Stimulated activated naive B cell treated with anti-CD40 and anti-IgM and Interleukin-4, amounts not matched to agents 10 μg/mL and 1 μg/mL and 100 μg/mL, for 72 hours (primary cell): ENCODE results near the gene TSPAN17.

Source experiments
- ATAC-seq, 2 donors: fragments of 150-1000 bp; cut with Tn5 transposase; replicated peaks; 2 replicates each; pipeline ENCODE4 v1.10.0; 2021; ENCODE audit warnings: moderate library complexity in 1 of 2
- DNase-seq: peaks from one replicate; pipeline ENCODE4 v3.0.0; 2021
- H3K27ac Mint-ChIP-seq: one replicate; pipeline ENCODE4 v1.8.0; 2022; ENCODE audit warnings: mild to moderate bottlenecking, mixed read lengths
- H3K27me3 Mint-ChIP-seq, 2 donors: one replicate each; pipeline ENCODE4 v1.8.0; 2022; ENCODE audit warnings: mixed read lengths in 2 of 2
- H3K36me3 Mint-ChIP-seq, 2 donors: one replicate each; pipeline ENCODE4 v1.8.0; 2022; ENCODE audit warnings: mixed read lengths in 2 of 2, mild to moderate bottlenecking in 1 of 2
- H3K4me1 Mint-ChIP-seq, 2 donors: one replicate each; pipeline ENCODE4 v1.8.0; 2022; ENCODE audit warnings: mixed read lengths in 2 of 2, mild to moderate bottlenecking in 1 of 2
- H3K4me3 Mint-ChIP-seq, 2 donors: one replicate each; pipeline ENCODE4 v1.8.0; 2022; ENCODE audit warnings: mild to moderate bottlenecking in 2 of 2, mixed read lengths in 2 of 2, moderate library complexity in 1 of 2
- H3K9me3 Mint-ChIP-seq, 2 donors: one replicate each; pipeline ENCODE4 v1.8.0; 2022; ENCODE audit warnings: mixed read lengths in 2 of 2, mild to moderate bottlenecking in 1 of 2

Gene TSPAN17

GRCh38 chr5:176679365-176680225 lies 32.3 kb downstream of the TSPAN17 start:
- ATAC-seq (no peak), DNase-seq (no peak)
- H3K4me1 Mint-ChIP-seq: peaks cover 8 to 9% of the 10 kb centered on the region in 2 donors
- H3K36me3 Mint-ChIP-seq: peaks cover 0 to 3% of the 10 kb centered on the region in 2 donors
- H3K27ac Mint-ChIP-seq: no peak overlapping the region
- H3K27me3 Mint-ChIP-seq: peaks cover 56 to 76% of the 10 kb centered on the region in 2 donors
- no peak overlapping the region for H3K4me3 Mint-ChIP-seq
- peaks cover 2 to 5% of the 10 kb centered on the region in 2 donors for H3K9me3 Mint-ChIP-seq

GRCh38 chr5:176680226-176680563 lies 32.9 kb downstream of the TSPAN17 start:
- Mint-ChIP-seq H3K27me3 (peaks cover 58 to 82% of the 10 kb centered on the region in 2 donors), H3K27ac (no peak overlapping the region), H3K4me3 (no peak overlapping the region), H3K9me3 (peaks cover 7 to 10% of the 10 kb centered on the region in 2 donors), H3K36me3 (peaks cover 0 to 7% of the 10 kb centered on the region in 2 donors), H3K4me1 (peaks cover 8 to 9% of the 10 kb centered on the region in 2 donors)
- DNase-seq: no peak
- ATAC-seq: no peak

- Mint-ChIP-seq H3K27me3 (peaks cover 56 to 83% of the 10 kb centered on the region in 2 donors), H3K4me3 (no peak overlapping the region), H3K27ac (no peak overlapping the region), H3K36me3 (peaks cover 0 to 7% of the 10 kb centered on the region in 2 donors), H3K4me1 (peaks cover 0 to 2% of the 10 kb centered on the region in 2 donors), H3K9me3 (peaks cover 12 to 17% of the 10 kb centered on the region in 2 donors)
- DNase-seq (no peak), ATAC-seq (no peak)
Measured at GRCh38 chr5:176682016-176682531, 34.8 kb downstream of the TSPAN17 start.

GRCh38 chr5:176685010-176685409 lies 37.7 kb downstream of the TSPAN17 start:
- peaks cover 0 to 7% of the 10 kb centered on the region in 2 donors for H3K36me3 Mint-ChIP-seq
- H3K27ac Mint-ChIP-seq: no peak overlapping the region
- no peak overlapping the region for H3K4me3 Mint-ChIP-seq
- no peak for ATAC-seq
- peaks cover 39 to 66% of the 10 kb centered on the region in 2 donors for H3K27me3 Mint-ChIP-seq
- DNase-seq: no peak
- H3K4me1 Mint-ChIP-seq: no peaks in the 10 kb centered on the region
- peaks cover 15 to 22% of the 10 kb centered on the region in 2 donors for H3K9me3 Mint-ChIP-seq

GRCh38 chr5:176687247-176687646 lies 40.0 kb downstream of the TSPAN17 start:
- DNase-seq (no peak), ATAC-seq (no peak)
- H3K4me1 Mint-ChIP-seq: peaks cover 0 to under 1% of the 10 kb centered on the region in 2 donors
- H3K4me3 Mint-ChIP-seq: no peak overlapping the region
- H3K27me3 Mint-ChIP-seq: peaks cover 43 to 71% of the 10 kb centered on the region in 2 donors
- peaks cover 17 to 22% of the 10 kb centered on the region in 2 donors for H3K9me3 Mint-ChIP-seq
- peaks cover 0 to 7% of the 10 kb centered on the region in 2 donors for H3K36me3 Mint-ChIP-seq
- no peak overlapping the region for H3K27ac Mint-ChIP-seq

- Mint-ChIP-seq H3K4me1 (peaks cover 0 to 1% of the 10 kb centered on the region in 2 donors), H3K27me3 (peaks cover 43 to 70% of the 10 kb centered on the region in 2 donors), H3K36me3 (peaks cover 0 to 7% of the 10 kb centered on the region in 2 donors), H3K9me3 (peaks cover 17 to 22% of the 10 kb centered on the region in 2 donors), H3K27ac (no peak overlapping the region), H3K4me3 (no peak overlapping the region)
- no peak for ATAC-seq
- no peak for DNase-seq
Measured at GRCh38 chr5:176687881-176688280, 40.6 kb downstream of the TSPAN17 start.

- no peaks in the 10 kb centered on the region for H3K36me3 Mint-ChIP-seq
- ATAC-seq (no peak), DNase-seq (no peak)
- peaks cover 1 to 5% of the 10 kb centered on the region in 2 donors for H3K4me1 Mint-ChIP-seq
- no peak overlapping the region for H3K27ac Mint-ChIP-seq
- H3K9me3 Mint-ChIP-seq: peaks cover 6 to 7% of the 10 kb centered on the region in 2 donors
- H3K4me3 Mint-ChIP-seq: no peak overlapping the region
- peaks cover 53 to 71% of the 10 kb centered on the region in 2 donors for H3K27me3 Mint-ChIP-seq
Measured at GRCh38 chr5:176690911-176691310, 43.6 kb downstream of the TSPAN17 start.

GRCh38 chr5:176691524-176691923 lies 44.2 kb downstream of the TSPAN17 start:
- DNase-seq: no peak
- no peak for ATAC-seq
- peaks cover 59 to 75% of the 10 kb centered on the region in 2 donors for H3K27me3 Mint-ChIP-seq
- no peak overlapping the region for H3K27ac Mint-ChIP-seq
- H3K4me1 Mint-ChIP-seq: peaks cover 1 to 5% of the 10 kb centered on the region in 2 donors
- peaks cover 5% of the 10 kb centered on the region in 2 donors for H3K9me3 Mint-ChIP-seq
- no peaks in the 10 kb centered on the region for H3K36me3 Mint-ChIP-seq
- no peak overlapping the region for H3K4me3 Mint-ChIP-seq

- Mint-ChIP-seq H3K9me3 (peaks cover 5% of the 10 kb centered on the region in 2 donors), H3K4me1 (peaks cover 1 to 5% of the 10 kb centered on the region in 2 donors), H3K27me3 (peaks cover 67 to 75% of the 10 kb centered on the region in 2 donors), H3K27ac (no peak overlapping the region), H3K36me3 (no peaks in the 10 kb centered on the region), H3K4me3 (no peak overlapping the region)
- DNase-seq (no peak), ATAC-seq (no peak)
Measured at GRCh38 chr5:176692326-176692725, 45.0 kb downstream of the TSPAN17 start.

GRCh38 chr5:176692839-176693476 lies 45.7 kb downstream of the TSPAN17 start:
- DNase-seq: no peak
- H3K27ac Mint-ChIP-seq: no peak overlapping the region
- peaks cover 73 to 82% of the 10 kb centered on the region in 2 donors for H3K27me3 Mint-ChIP-seq
- H3K9me3 Mint-ChIP-seq: peaks cover 3 to 5% of the 10 kb centered on the region in 2 donors
- peaks cover 1 to 5% of the 10 kb centered on the region in 2 donors for H3K4me1 Mint-ChIP-seq
- H3K4me3 Mint-ChIP-seq: no peak overlapping the region
- no peak for ATAC-seq
- no peaks in the 10 kb centered on the region for H3K36me3 Mint-ChIP-seq

GRCh38 chr5:176693477-176693851 lies 46.2 kb downstream of the TSPAN17 start:
- Mint-ChIP-seq H3K27me3 (peaks cover 78 to 87% of the 10 kb centered on the region in 2 donors), H3K27ac (no peak overlapping the region), H3K4me1 (peaks cover 1 to 5% of the 10 kb centered on the region in 2 donors), H3K4me3 (no peak overlapping the region), H3K36me3 (no peaks in the 10 kb centered on the region), H3K9me3 (peaks cover 2 to 5% of the 10 kb centered on the region in 2 donors)
- ATAC-seq (peak in 1 of 2 donors; percentile 34), DNase-seq (no peak)

- Mint-ChIP-seq H3K4me3 (no peak overlapping the region), H3K9me3 (peaks cover 1 to 5% of the 10 kb centered on the region in 2 donors), H3K27ac (peak overlapping the region; percentile 26), H3K4me1 (peaks cover 1 to 5% of the 10 kb centered on the region in 2 donors), H3K27me3 (peaks cover 82 to 93% of the 10 kb centered on the region in 2 donors), H3K36me3 (no peaks in the 10 kb centered on the region)
- DNase-seq (no peak), ATAC-seq (no peak)
Measured at GRCh38 chr5:176694146-176694545, 46.9 kb downstream of the TSPAN17 start.

GRCh38 chr5:176694631-176695030 lies 47.3 kb downstream of the TSPAN17 start:
- DNase-seq: no peak
- peaks cover 1 to 5% of the 10 kb centered on the region in 2 donors for H3K4me1 Mint-ChIP-seq
- no peak overlapping the region for H3K27ac Mint-ChIP-seq
- H3K36me3 Mint-ChIP-seq: no peaks in the 10 kb centered on the region
- H3K4me3 Mint-ChIP-seq: no peak overlapping the region
- peaks cover 1 to 3% of the 10 kb centered on the region in 2 donors for H3K9me3 Mint-ChIP-seq
- ATAC-seq: no peak
- peaks cover 79 to 91% of the 10 kb centered on the region in 2 donors for H3K27me3 Mint-ChIP-seq

GRCh38 chr5:176695073-176695472 lies 47.8 kb downstream of the TSPAN17 start:
- DNase-seq (no peak), ATAC-seq (no peak)
- Mint-ChIP-seq H3K4me1 (peaks cover 1 to 5% of the 10 kb centered on the region in 2 donors), H3K9me3 (peaks cover 0 to 1% of the 10 kb centered on the region in 2 donors), H3K27ac (no peak overlapping the region), H3K27me3 (peaks cover 78 to 90% of the 10 kb centered on the region in 2 donors), H3K4me3 (no peak overlapping the region), H3K36me3 (no peaks in the 10 kb centered on the region)
